ENCODE data around the gene EPHB2.

The EPHB2 gene

DNA sequence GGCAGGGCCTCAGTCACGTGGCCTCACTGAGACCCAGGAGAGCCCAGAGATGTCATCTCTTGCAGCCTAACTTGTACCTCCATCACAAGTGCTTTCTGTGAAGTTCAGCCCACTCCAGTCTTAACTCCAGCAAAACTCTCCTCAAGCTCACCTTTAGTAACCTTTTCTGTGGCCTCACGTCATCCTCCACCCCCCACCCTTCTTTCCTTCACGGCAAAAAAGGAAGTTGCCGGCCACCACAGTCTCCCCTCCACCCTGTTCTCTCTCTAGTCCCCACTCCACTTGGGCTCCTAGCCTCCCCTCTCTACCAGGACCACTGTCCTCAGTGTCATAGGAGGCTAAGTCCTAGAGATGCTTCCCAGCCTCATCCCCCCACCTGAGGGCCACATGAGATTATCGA, 155.1 kb downstream of the EPHB2 start:
- DNase-seq, result no peak

DNA sequence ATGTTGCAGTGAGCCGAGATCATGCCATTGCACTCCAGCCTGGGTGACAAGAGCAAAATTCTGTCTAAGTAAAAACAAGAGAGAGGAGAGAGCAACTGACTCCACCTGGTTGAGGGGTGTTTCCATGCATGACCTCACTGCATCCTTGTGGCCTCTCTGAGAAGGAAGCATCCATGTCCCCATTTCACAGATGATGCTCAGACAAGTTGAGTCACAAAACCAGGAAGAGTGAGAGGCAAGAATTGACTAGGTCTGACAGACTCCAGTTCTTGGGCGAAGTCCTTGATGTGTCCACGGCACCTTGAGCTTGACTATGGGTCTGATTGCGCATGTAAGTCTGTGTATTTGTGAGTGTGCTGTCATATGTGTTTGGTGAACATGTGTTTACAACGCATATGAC, 156.2 kb downstream of the EPHB2 start:
- DNase-seq, result no peak

DNA sequence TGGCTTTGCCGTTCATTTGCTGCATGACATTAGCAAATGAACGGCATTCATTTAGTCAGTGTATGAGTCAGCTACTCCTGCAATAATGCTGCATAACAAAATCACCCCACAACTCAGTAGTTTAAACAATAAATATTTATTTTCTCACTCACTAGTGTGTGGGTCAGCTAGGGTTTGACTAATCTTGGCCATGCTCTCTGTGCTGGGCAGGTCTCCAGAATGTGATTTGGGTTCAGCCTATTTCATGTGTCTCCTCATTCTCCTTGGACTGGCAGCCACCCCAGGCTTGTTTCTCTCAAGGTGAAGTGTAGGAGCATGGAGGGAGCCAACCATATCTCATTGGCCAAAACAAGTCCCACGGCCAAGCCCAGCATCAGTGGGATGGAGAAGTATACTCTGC, 157.7 kb downstream of the EPHB2 start:
- no peak for DNase-seq

DNA sequence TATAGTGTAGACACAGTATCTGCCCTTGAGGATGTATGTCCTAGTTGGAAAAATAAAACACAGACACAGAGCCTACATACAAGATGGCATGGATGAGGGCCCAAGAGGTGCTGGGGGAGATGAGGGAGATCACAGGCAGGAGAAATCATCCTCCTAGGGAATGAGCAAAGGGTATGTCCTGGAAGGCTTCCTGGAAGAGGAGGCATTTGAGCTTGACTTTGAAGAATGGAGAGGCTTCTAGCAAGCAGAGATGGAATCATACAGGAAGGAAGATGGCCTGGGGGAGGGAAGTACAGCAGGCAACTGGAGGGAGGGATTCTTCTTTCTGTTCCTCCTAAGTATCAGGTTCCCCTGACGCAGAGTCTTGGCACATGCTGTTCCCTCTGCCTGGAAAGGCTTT, 158.7 kb downstream of the EPHB2 start:
- DNase-seq, result no peak

DNA sequence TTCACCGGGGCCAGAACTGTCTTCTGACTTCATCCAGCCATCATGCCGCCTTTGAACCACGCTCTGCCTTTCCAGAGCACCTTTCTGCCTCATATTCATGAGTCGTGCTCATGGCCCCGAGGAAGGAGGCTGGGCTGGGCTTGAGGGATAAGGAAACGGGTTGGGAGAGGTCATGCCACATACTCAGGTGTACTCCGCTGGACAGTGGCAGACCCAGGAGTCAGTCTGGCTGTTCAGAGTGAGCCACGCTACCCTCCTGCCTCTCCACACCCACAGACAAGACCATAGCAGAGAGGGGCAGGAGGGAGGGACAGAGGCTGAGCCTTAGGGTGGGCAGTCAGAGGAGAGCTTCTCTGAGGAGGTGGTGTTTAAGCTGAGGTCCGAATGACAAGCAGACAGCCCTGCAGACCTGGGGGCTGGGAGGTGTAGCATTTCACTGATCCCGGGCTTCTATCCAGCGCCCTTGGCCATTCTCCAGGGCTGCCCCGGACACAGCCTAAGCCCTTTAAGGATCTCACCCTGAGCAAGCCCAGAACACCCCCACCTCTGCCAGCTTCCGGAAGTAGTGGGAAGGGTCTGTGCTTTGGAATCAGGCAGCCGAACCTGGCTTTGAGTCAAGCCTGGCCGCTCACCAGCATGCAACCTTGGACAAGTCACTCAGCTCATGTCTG, 159.7 kb downstream of the EPHB2 start:
- DNase-seq, result no peak

DNA sequence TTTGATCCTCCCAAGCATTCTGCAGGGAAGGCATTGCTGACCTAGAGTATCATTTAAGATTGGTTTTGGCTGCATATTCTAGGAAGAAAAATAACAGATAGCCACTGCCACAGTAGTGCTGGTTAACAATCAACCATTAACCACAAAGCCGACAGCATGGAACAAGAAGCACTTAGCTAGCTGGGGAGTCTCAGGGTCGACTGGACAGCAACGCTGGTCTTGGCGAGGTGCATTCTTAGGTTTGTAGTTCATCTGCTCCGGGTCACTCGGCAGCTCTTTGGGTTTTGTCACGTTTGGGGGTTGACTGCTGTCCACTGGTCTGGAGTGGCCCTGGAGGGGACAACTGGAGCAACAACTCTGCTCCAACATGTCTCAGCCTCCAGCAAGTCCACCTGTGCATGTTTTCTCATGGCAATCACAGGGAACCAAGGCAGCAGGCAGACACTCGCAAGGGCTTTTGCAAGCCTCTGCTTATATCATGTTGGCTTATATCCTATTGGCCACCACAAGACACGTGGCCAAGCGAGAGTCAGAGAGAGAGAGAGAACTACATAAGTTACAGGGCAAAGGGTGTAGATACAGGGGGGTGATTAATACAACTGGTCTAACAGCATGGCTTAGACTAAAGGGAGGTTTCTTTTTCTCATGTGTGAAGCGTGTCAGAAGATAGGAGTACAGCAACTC, 162.5 kb downstream of the EPHB2 start:
- DNase-seq, result no peak

DNA sequence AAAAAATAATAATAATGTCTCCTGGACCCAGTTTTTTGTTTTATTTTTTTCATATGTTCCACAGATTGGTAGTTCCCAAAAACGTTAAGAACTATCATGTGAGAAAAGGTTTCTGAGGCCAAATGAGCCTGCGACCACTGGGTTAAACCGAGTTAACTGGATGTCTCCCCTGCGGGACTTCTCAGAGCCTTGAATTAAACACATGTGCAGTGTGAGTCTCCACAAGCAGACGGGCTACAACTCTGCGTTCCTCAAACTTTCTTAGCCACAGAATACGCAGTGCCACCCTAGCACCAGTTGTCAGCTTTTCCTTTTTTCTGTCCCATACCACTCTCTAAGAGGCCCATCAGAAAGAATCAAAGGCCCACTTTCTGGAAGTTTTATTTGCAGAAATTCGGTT, 164.1 kb downstream of the EPHB2 start:
- no peak for DNase-seq

DNA sequence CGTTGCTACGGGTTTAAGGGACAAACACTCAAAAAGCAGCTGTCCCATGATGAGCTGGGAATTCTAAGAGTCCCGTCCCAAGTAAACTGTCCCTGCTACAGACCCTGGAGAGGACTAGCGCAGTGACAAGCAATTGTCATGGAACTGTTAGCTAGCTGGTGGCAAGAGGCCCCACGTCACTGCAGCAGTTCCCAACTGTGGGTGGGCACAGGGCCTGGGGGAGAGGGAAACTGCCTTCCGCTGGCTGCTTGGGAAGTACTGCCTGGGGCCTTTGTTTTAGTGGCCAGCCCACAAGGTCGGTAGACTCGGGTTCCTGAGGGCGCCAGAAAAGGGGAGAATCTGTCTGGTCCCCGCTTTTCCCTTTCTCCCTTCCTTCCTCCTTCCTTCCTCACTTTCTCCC, 164.6 kb downstream of the EPHB2 start:
- DNase-seq, result no peak

DNA sequence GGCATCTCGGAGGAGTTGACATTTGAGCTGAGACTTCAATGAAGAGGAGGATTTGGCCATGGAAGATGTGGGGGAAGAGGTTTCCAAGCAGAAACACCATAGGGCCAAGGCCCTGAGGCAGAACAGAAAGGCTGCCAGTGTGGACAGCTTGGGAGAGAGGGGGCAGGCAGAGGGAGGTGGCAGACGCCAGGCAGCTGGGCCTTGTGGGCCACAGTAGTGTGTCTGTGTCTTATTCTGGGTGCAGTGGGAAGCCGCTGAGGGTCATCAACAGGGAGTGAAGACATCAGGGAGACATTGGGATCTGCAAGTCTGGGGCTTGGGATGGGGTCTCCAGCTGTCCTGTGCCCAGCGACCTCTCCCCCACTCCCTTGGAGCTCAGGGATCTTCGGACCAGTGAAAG, 165.2 kb downstream of the EPHB2 start:
- no peak for DNase-seq

DNA sequence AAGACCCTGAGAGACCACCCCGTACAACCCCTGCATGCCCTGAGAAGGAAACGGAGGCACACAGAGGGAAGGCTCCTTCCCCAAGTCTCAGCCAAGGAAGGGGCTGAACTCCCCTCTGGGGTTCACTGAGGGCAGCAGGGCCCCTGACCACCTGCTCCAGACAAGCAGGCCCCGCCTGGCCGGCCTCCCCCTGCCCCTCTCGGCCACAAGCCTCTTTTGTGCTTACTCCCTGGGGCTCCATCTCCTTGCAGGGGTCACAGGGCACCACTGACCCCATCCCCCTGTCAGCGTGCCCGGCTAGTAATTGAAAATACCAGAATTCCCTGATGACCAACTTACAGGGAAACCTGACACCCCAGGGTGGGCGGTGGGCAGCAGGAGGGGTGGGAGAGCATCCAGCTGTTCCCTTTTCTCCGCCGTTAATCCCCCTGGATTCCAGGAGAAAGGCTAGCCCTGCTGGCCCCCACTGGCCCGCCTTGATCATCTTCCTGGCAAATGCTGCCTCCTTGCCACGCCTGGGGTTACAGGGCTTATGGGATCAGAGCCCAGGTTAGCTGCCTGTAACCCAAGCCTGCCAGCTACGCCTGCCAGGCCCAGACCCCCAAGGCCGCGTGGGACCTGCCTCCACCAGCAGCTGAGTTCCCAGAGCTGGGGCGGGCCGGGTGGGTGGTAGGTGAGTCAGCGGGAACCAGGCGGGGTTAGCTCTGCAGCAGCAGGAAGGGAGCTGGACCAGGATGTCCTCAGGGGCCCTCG, 165.9 kb downstream of the EPHB2 start:
- no peak for DNase-seq

DNA sequence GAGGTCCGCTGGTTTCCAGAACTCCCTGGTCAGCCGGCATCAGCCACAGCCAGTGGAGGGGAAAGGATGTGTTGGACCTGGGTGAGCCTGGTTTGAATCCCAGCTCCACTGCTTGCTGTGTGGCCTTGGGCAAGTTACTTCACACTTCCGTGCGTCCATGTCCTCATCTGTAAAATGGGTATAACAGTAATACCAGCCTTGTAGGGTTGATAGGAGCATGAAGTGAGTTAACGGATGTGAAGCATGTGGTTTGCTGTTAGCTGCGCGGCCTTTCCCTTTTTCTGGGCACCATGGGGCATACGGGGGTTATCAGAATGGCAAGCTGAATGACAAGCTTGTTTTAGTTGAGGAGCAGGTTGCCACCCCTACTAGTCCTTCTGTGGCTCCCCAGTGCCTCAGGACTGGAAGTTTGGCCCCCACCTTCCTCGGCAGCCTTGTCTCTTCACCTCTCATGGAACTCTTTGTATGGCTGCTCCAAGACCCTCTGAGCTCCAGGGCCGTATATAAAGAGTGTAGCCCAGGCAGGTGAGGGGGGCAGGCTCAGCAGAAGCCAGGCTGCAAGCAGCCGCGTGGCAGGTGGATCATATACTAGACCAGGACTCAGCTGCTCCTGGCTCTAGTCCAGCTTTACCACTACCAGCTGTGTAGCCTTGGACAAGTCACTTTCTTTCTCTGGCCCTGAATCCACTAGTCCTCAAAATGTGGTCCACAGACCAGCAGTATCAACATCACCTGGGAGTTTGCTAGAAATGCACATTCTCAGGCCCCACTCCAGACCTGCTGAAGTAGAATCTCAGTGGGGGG, 166.7 kb downstream of the EPHB2 start:
- no peak for DNase-seq

DNA sequence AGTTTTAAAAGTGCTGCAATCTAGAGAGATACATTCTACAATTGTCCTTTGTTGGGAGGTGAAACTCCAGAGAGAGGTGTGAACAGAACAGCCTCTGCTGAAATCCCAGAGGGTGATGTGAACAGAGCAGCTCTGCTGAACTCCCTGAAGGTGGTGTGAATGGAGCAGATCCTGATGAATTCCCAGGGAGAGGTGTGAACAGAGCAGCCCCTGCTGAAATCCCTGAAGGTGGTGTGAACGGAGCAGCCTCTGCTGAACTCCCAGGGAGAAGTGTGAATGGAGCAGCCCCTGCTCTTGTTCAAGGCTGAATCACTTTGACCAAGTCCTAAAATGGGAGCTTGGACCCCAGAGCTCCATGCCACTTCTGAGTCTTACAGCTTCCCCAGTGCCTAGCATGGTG, 167.3 kb downstream of the EPHB2 start:
- DNase-seq, result no peak

DNA sequence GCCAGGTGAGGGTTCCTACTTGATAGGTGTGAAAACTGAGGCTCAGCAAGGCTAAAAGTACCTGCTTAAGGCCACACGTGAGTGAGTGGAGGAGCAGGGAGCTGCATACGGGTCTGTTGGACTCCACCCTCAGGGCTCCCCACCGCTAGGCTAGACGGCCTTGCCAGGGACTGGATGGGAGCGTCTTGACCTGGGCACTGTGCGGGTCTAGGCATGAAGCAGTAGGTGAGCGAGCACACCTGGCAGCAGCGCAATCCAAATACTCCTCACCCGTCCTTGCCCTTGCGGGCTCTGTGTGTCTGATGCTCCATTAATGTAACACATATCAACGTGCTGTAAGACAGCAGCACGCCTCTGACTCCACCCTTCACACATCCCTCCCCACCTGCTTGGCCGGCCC, 168.0 kb downstream of the EPHB2 start:
- DNase-seq, result no peak

DNA sequence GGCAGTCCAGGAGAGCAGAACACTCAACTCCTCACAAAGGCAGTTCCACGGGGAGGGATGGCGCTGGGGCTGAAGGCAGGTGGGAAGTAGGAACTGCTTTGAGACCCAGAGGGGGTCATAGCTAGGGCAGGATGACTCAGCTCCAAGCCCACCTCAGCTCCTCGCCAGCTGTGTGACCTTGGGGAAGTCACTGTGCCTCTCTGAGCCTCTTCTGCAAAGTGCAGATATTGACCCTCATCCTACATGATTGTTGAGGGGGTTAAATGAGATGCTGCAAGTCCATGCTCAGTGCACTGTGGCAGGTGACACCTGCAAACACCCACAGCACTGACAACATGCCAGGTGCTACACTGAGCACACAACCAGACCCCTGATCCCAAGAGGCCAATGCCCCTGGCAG, 168.8 kb downstream of the EPHB2 start:
- no peak for DNase-seq

DNA sequence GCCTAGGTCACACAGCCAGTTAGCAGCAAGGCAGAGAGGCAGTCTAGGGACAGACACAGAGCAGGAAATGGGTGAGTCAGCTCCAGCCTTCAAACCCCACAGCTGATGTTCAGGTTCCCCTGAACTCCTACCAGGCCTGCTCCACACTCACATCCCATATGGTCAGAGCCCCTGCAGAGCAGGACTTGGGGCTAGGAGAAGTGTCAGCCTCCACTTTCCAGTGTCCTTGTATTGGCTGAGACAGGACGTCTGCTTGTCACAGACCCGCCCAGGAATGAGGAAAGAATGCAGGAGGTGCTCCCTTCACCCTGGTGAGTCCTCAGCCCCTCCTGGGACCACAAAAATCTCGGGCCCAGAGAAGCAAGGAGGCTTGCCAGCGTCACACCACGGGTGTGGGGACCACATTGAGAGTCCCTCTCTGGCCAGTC, 169.5 kb downstream of the EPHB2 start:
- DNase-seq, result no peak

DNA sequence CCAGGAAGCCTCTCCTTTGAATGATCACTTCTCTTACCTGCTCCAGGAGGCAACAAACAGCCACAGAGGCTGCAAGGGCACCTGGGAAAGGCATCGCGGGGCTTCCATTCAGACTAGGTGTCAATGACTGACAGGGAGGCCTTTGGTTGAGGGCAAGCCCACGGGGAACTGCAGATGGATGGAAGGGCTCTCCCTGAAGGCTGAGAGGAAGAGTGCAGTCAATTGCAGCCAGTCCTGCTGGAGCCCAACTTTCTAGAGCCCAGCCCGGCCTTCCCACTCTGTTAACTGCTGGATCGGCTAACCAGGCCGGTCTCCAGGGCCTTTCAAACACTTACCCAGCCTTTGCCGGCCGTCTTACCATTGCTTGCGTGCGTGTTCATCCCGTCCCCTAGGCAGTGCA, 172.8 kb downstream of the EPHB2 start:
- DNase-seq, result no peak

DNA sequence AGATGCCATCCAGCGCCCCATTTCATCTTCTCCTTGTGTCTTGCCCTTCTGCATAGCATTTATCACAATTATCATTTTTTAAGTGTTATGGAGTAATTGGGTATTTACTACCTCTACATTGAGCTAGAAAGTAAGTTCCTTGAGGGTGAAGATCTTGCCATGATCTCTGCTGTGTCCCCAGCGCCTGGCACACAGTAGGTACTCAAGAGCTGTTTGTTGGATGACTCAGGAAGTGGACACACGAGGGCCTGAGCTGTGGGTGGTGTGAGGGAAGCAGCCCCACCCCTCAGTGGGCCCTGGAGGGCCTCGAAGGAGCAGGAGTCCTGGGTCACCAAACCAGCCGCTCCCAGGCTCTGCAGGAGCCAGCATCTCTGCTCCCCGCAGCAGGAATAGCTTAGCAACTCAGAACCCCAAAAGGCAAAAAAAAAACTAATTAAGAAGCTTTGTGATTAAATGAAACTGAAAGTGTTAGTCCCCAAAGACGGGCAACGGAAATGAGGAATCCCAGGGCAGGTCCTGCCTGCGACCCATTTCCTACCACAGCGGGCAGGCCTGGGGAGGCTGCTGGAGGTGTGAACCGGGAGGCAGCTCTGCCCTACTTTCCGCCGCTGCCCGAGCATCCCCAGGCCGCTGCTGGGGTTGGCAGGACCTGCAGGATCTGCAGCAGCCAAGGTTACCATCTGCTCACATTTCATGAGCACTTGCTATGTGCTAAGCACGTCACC, 174.3 kb downstream of the EPHB2 start:
- DNase-seq, result no peak

DNA sequence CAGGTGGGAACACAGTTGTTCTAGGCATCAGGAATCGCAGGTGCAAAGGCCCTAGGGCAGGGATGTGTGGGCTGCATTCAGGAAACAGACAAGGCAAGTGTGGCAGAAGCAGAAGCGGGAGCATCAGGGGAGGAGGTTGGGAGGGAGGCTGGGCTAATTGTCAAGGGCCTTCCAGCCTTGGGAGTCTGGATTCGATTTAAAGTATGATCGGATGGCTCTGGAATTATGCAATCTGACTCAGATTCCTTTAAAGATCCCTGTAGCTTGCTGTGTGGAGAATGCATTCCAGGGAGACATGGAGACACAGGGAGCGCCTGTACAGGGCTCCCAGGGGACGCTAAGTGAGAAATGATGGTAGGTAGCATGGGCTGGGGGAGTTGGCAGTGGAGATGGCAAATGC, 175.6 kb downstream of the EPHB2 start:
- no peak for DNase-seq

DNA sequence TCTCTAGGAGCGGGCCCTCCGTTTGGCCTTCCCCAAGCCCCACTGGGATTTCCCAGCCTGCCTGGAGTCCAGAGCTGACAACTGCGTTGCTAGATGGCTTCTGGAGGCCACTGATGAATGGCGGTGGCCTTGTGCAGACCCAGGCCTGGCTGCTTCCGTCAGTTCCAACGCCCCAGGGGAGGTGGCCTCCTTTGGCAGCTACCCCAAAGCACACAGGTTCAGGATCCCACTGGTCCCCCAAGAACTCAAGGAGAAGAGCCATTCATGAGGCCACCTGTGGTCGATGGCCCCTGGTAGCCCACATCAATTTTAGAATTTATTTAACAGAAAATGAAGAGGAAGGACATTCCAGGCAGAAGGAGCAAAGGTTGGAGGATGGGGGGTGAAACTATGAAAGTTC, 176.9 kb downstream of the EPHB2 start:
- no peak for DNase-seq

DNA sequence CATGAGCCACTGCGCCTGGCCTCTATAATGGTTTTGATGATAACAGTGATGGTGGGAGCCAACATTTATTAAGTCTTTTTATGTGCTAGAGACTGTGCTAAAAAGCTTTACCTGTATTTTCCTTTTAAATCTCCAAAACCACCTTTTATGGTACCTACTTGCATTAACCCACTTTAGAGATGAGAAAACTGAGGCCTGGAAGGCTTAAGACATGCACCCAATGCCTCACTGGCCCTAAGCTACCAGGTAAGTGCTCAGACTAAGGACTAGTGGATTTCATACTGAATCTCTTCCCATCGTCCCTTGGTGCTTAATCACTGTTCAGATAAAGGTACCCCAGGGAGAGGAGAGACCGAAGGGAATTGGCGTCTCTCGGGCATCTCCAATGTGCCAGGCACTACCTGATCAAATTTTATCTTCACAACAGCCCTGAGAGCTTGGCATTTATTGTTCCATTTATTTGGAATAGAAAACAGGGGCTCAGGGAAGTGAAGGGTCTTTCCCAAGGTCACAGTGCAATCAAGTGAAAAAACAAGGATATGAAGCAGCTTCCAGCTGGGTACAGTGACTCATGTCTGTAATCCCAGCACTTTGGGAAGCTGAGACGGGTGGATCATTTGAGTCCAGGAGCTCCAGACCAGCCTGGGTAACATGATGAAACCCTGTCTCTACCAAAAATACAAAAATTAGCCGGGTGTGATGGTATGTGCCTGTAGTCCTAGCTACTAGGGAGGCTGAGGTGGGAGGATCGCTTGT, 177.9 kb downstream of the EPHB2 start:
- DNase-seq, result no peak

DNA sequence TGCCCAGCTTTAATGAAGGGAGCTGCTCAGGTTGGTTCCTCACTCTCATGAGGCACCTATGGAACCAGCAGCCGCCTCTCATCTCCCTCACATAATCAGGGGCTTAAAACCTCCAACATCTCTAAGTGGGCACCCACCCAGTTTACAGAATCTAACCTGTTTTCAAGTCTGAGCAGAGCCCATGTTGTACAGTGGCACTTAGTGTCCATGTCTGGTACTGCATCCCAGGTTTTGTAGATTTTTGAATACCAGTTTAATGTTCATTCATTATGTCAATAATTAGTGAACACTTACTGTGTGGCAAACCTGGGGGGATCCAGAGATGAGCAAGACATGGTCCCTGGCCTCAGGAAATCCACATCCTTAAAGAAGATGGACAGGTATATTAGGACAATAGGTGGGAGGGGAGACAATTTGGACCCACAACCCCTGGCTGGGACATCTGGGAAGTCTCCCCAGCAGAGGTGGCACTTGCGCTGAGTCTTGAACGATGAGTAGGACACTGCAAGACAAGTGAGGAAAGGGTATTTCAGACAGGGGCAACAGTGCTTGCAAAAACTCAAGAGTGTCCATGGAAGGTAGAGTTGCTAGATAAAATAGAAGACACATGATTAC, 178.7 kb downstream of the EPHB2 start:
- no peak for DNase-seq

DNA sequence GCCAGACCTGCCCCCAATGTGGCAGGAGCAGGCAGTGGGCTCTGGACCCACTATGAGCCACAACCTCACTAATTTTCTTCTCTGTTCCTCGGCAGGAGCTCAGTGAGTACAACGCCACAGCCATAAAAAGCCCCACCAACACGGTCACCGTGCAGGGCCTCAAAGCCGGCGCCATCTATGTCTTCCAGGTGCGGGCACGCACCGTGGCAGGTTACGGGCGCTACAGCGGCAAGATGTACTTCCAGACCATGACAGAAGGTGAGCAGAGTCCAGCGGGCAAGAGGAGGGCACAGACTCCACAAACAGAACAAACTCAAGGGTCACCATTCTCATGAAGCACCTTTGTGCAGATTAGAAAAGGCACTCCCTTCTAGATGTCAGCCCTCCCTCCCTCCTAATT, 182.2 kb downstream of the EPHB2 start:
- no peak for DNase-seq
